ENCODE data around the gene FAM24B. TPM values are rescaled to one million over a fixed set of nuclear protein-coding genes. Genes with fewer than 3 reads are reported as not detected.

The FAM24B gene
- total and polyA plus RNA-seq, 4 donors = 0.21 to 2.0 (median 0.84) TPM; not detected in 1

GRCh38 chr10:122894261-122894944 is 15.0 kb upstream of the FAM24B start:
- WGBS = 85% methylated on average over 5 of the region's 5 CpGs
- DNase-seq (ENCODE audit: low spot score) = no peak
- Histone ChIP-seq H3K4me1 (ENCODE audit: control insufficient read depth in 4 of 4, insufficient read depth in 4 of 4, low read length in 3 of 4) (no peaks in the 10 kb centered on the region), H3K9ac (ENCODE audit: low read depth in 1 of 2, low read length in 2 of 2) (no peak overlapping the region), H3K4me3 (ENCODE audit: low read depth in 1 of 3, low read length in 3 of 3) (no peak overlapping the region), H3K27ac (ENCODE audit: low read depth in 1 of 2, low read length in 2 of 2) (no peak overlapping the region), H3K27me3 (ENCODE audit: control insufficient read depth in 4 of 4, insufficient read depth in 4 of 4, low read length in 3 of 4) (peaks cover 0 to 3% (median 0%) of the 10 kb centered on the region in 4 donors), H3K36me3 (ENCODE audit: control insufficient read depth in 4 of 4, insufficient read depth in 3 of 4, low read depth in 1 of 4, low read length in 3 of 4) (no peaks in the 10 kb centered on the region), H3K9me3 (ENCODE audit: control insufficient read depth in 4 of 4, low read length in 3 of 4) (no peaks in the 10 kb centered on the region)
- no peak for TF ChIP-seq REST (IDR thresholded peaks at IDR 0.05)
- no peak for TF ChIP-seq TAF1 (conservative IDR thresholded peaks at IDR 0.05)
- TF ChIP-seq FOXA1 (IDR thresholded peaks at IDR 0.05) = no peak
- TF ChIP-seq SP1 (IDR thresholded peaks at IDR 0.05) = no peak
- no peak for TF ChIP-seq HNF4G (IDR thresholded peaks at IDR 0.05)
- no peak for TF ChIP-seq YY1 (IDR thresholded peaks at IDR 0.05)
- no peak for TF ChIP-seq FOXA2 (IDR thresholded peaks at IDR 0.05)
- no peak for TF ChIP-seq HNF4A (conservative IDR thresholded peaks at IDR 0.05)
- TF ChIP-seq RXRA (IDR thresholded peaks at IDR 0.05) = no peak
- TF ChIP-seq CTCF (IDR thresholded peaks at IDR 0.05; ENCODE audit: low read depth, low read length, missing input control) = no peak
- TF ChIP-seq RAD21 (IDR thresholded peaks at IDR 0.05) = no peak
- TF ChIP-seq GABPA (IDR thresholded peaks at IDR 0.05 in 1 of 2, conservative IDR thresholded peaks at IDR 0.05 in 1 of 2) = no peak
- TF ChIP-seq JUND (IDR thresholded peaks at IDR 0.05) = no peak
- TF ChIP-seq EGR1 (IDR thresholded peaks at IDR 0.05; ENCODE audit: low read depth in 2 of 2) = no peak
- TF ChIP-seq ATF3 (IDR thresholded peaks at IDR 0.05) = no peak
- TF ChIP-seq ZBTB33 (IDR thresholded peaks at IDR 0.05) = no peak

Measured in liver (tissue), 9 donors.